ENCODE measurements around the gene NOP14. TPM values are rescaled to one million over a fixed set of nuclear protein-coding genes. Genes with fewer than 3 reads are reported as not detected.

Gene NOP14
- total and polyA plus RNA-seq, 4 donors, result 13.3 to 25.4 (median 19.7) TPM

GRCh38 chr4:3010577-3010976, 47.4 kb upstream of the NOP14 start:
- WGBS, 2 donors, result 76 to 85% methylated on average over 2 of the region's 2 CpGs
- Histone ChIP-seq H3K9ac (ENCODE audit: insufficient read depth in 1 of 2, low read length in 2 of 2) (peak overlapping the region in 1 of 2 donors; percentile 13), H3K9me3 (ENCODE audit: control insufficient read depth in 4 of 4, insufficient read depth in 3 of 4, low read length in 3 of 4) (no peaks in the 10 kb centered on the region), H3K27ac (ENCODE audit: low read depth in 1 of 2, low read length in 1 of 2) (no peak overlapping the region), H3K4me1 (ENCODE audit: control insufficient read depth in 5 of 5, insufficient read depth in 5 of 5, low read length in 5 of 5) (peaks cover 0 to 14% (median 0%) of the 10 kb centered on the region in 5 donors), H3K36me3 (ENCODE audit: control insufficient read depth in 4 of 4, insufficient read depth in 4 of 4, low read length in 4 of 4) (peaks cover 0 to 5% (median 0%) of the 10 kb centered on the region in 4 donors), H3K4me3 (no peak overlapping the region), H3K27me3 (ENCODE audit: control insufficient read depth in 3 of 3, insufficient read depth in 3 of 3, low read length in 2 of 3) (no peaks in the 10 kb centered on the region)
- ATAC-seq (ENCODE audit: insufficient read depth, low FRiP score) (no peak), DNase-seq (no peak)
- no peak for TF ChIP-seq CTCF (IDR thresholded peaks at IDR 0.05; ENCODE audit: control extremely low read depth, extremely low read depth)

GRCh38 chr4:3009422-3009821, 46.2 kb upstream of the NOP14 start:
- H3K27ac ChIP-seq (ENCODE audit: low read depth in 1 of 2, low read length in 1 of 2), result no peak overlapping the region

GRCh38 chr4:3007724-3008123, 44.5 kb upstream of the NOP14 start:
- Histone ChIP-seq H3K9ac (ENCODE audit: insufficient read depth in 1 of 2, low read length in 2 of 2) (no peak overlapping the region), H3K4me1 (ENCODE audit: control insufficient read depth in 5 of 5, insufficient read depth in 5 of 5, low read length in 5 of 5) (peaks cover 0 to 14% (median 0%) of the 10 kb centered on the region in 5 donors), H3K4me3 (no peak overlapping the region), H3K27ac (ENCODE audit: low read depth in 1 of 2, low read length in 1 of 2) (no peak overlapping the region), H3K36me3 (ENCODE audit: control insufficient read depth in 4 of 4, insufficient read depth in 4 of 4, low read length in 4 of 4) (peaks cover 0 to 5% (median 0%) of the 10 kb centered on the region in 4 donors), H3K9me3 (ENCODE audit: control insufficient read depth in 4 of 4, insufficient read depth in 3 of 4, low read length in 3 of 4) (no peaks in the 10 kb centered on the region), H3K27me3 (ENCODE audit: control insufficient read depth in 3 of 3, insufficient read depth in 3 of 3, low read length in 2 of 3) (no peaks in the 10 kb centered on the region)
- no peak for TF ChIP-seq CTCF (IDR thresholded peaks at IDR 0.05; ENCODE audit: control extremely low read depth, extremely low read depth)
- DNase-seq (no peak), ATAC-seq (ENCODE audit: insufficient read depth, low FRiP score) (no peak)
- WGBS, 2 donors, result 90 to 99% methylated on average over 2 of the region's 2 CpGs

More at GRCh38 chr4:3009422-3009821, 46.2 kb upstream of the NOP14 start:
- WGBS, 2 donors, result 74 to 89% methylated on average over 7 of the region's 7 CpGs
- no peak for TF ChIP-seq CTCF (IDR thresholded peaks at IDR 0.05; ENCODE audit: control extremely low read depth, extremely low read depth)
- no peak overlapping the region for H3K9ac ChIP-seq (ENCODE audit: insufficient read depth in 1 of 2, low read length in 2 of 2)
- peaks cover 0 to 14% (median 0%) of the 10 kb centered on the region in 5 donors for H3K4me1 ChIP-seq (ENCODE audit: control insufficient read depth in 5 of 5, insufficient read depth in 5 of 5, low read length in 5 of 5)
- H3K27me3 ChIP-seq (ENCODE audit: control insufficient read depth in 3 of 3, insufficient read depth in 3 of 3, low read length in 2 of 3), result no peaks in the 10 kb centered on the region
- ATAC-seq (ENCODE audit: insufficient read depth, low FRiP score), result no peak
- no peak overlapping the region for H3K4me3 ChIP-seq
- H3K9me3 ChIP-seq (ENCODE audit: control insufficient read depth in 4 of 4, insufficient read depth in 3 of 4, low read length in 3 of 4), result no peaks in the 10 kb centered on the region
- peak in 1 of 3 donors; percentile 18 for DNase-seq
- H3K36me3 ChIP-seq (ENCODE audit: control insufficient read depth in 4 of 4, insufficient read depth in 4 of 4, low read length in 4 of 4), result peaks cover 0 to 5% (median 0%) of the 10 kb centered on the region in 4 donors

GRCh38 chr4:2996415-2996814, 33.2 kb upstream of the NOP14 start:
- DNase-seq, result no peak
- Histone ChIP-seq H3K27ac (ENCODE audit: low read depth in 1 of 2, low read length in 1 of 2) (no peak overlapping the region), H3K4me1 (ENCODE audit: control insufficient read depth in 5 of 5, insufficient read depth in 5 of 5, low read length in 5 of 5) (no peaks in the 10 kb centered on the region), H3K4me3 (no peak overlapping the region), H3K27me3 (ENCODE audit: control insufficient read depth in 3 of 3, insufficient read depth in 3 of 3, low read length in 2 of 3) (no peaks in the 10 kb centered on the region), H3K9ac (ENCODE audit: insufficient read depth in 1 of 2, low read length in 2 of 2) (no peak overlapping the region), H3K36me3 (ENCODE audit: control insufficient read depth in 4 of 4, insufficient read depth in 4 of 4, low read length in 4 of 4) (no peaks in the 10 kb centered on the region), H3K9me3 (ENCODE audit: control insufficient read depth in 4 of 4, insufficient read depth in 3 of 4, low read length in 3 of 4) (no peaks in the 10 kb centered on the region)
- 95 to 98% methylated on average over 4 of the region's 4 CpGs for WGBS, 2 donors
- no peak for ATAC-seq (ENCODE audit: insufficient read depth, low FRiP score)
- TF ChIP-seq CTCF (IDR thresholded peaks at IDR 0.05; ENCODE audit: control extremely low read depth, extremely low read depth), result no peak
